K562 (cell line): ENCODE results near the gene CDC5L. TPM values are rescaled to one million over a fixed set of nuclear protein-coding genes. Genes with fewer than 3 reads are reported as not detected.

Source experiments
- BRF2 ChIP-seq: IDR thresholded peaks from 3 replicates; pipeline ENCODE4 v1.6.1; 2011; ENCODE audit warnings: borderline replicate concordance, mild to moderate bottlenecking; ENCODE audit not compliant: insufficient read length, insufficient read depth
- CHAMP1 ChIP-seq: fragments of 450-650 bp; IDR thresholded peaks from 2 replicates; pipeline ENCODE4 v1.6.1; 2016; ENCODE audit warnings: mild to moderate bottlenecking
- CLOCK ChIP-seq: fragments of 250-450 bp; sonication (Bioruptor Pico); IDR thresholded peaks from 2 replicates; pipeline ENCODE4 v1.4.0; 2020; ENCODE audit warnings: mild to moderate bottlenecking, moderate library complexity, borderline replicate concordance
- CSDE1 ChIP-seq, 2 experiments: fragments of 450-650 bp; IDR thresholded peaks; 2 replicates each; pipeline ENCODE4 v1.6.1; 2016; ENCODE audit warnings: mild to moderate bottlenecking in 1 of 2
- FUS ChIP-seq: fragments of 200-400 bp; formaldehyde crosslinking; optimal IDR thresholded peaks from 2 replicates; pipeline ENCODE3; 2017; ENCODE audit warnings: low read depth, low read length
- KLF1 ChIP-seq: fragments of 450-650 bp; IDR thresholded peaks from 2 replicates; pipeline ENCODE4 v1.6.1; 2016; ENCODE audit warnings: missing genetic modification characterization, missing compliant biosample characterization
- PBX2 ChIP-seq, 2 experiments: IDR thresholded peaks in 1 of 2; conservative IDR thresholded peaks in 1 of 2; 2 replicates each; pipeline ENCODE4 v1.6.1; 2016; ENCODE audit warnings: low read depth in 2 of 2, mild to moderate bottlenecking in 1 of 2, missing compliant biosample characterization in 1 of 2, missing genetic modification characterization in 1 of 2, moderate library complexity in 1 of 2
- SMAD1 ChIP-seq: fragments of 150-350 bp; IDR thresholded peaks from 2 replicates; pipeline ENCODE4 v1.6.1; 2014; ENCODE audit warnings: low read length, low read depth; ENCODE audit not compliant: partially characterized antibody
- TFAP4 ChIP-seq: sonication (generic); formaldehyde crosslinking; IDR thresholded peaks from 2 replicates; pipeline ENCODE4 v1.8.0; 2022; ENCODE audit warnings: missing genetic modification reagents, mild to moderate bottlenecking, moderate library complexity, borderline replicate concordance
- XRCC5 ChIP-seq: fragments of 200-400 bp; formaldehyde crosslinking; IDR thresholded peaks from 2 replicates; pipeline ENCODE4 v1.6.1; 2017; ENCODE audit warnings: low read depth, mild to moderate bottlenecking, low read length
- ZNF316 ChIP-seq: fragments of 450-650 bp; IDR thresholded peaks from 2 replicates; pipeline ENCODE4 v1.6.1; 2016
- ZNF395 ChIP-seq: fragments of 200-800 bp; sonication (Bioruptor generic); IDR thresholded peaks from 2 replicates; pipeline ENCODE4 v1.6.1; 2017; ENCODE audit warnings: missing genetic modification characterization, missing compliant biosample characterization
- polyA plus RNA-seq, 8 experiments: library from polyadenylated mRNA; depleted of rRNA in 4 of 8; stranded (reverse) in 5 of 8; unstranded in 3 of 8; fragments of >200 nt; fragmentation: Nextera tagmentation in 2 of 8; fragmentation: Illumina TruSeq in 1 of 8; extraction: Ambion mirVana in 2 of 8; extraction: Trizol in 1 of 8; gene quantifications; 2 replicates each; pipeline versions ENCODE4 v1.2.1 to v1.2.3, GENCODE V29; 2011 to 2014; ENCODE audit warnings: inconsistent platforms in 1 of 8, missing spikeins in 1 of 8
- total RNA-seq, 7 experiments: library from RNA; depleted of rRNA in 6 of 7; stranded (reverse); fragments of >200 nt in 6 of 7; fragmentation: Illumina TruSeq in 2 of 7; extraction: Trizol in 2 of 7; gene quantifications; 2 replicates each; pipeline versions ENCODE4 v1.2.1 to v1.2.3, GENCODE V29; 2011 to 2021; ENCODE audit warnings: low replicate concordance in 1 of 7

The CDC5L gene
- total and polyA plus RNA-seq, 9 of the 15 experiments (the other 6 are each of a cell fraction or from before 2014, with no cell fraction given) = 22.3 to 44.2 (median 30.8) TPM

- no peak for TF ChIP-seq CHAMP1
- no peak for TF ChIP-seq FUS
- no peak for TF ChIP-seq ZNF395 (CRISPR knock-in tag)
- TF ChIP-seq PBX2 (CRISPR knock-in tag; IDR thresholded peaks at IDR 0.05; ENCODE audit: low read depth) = peak; percentile 85
- peak; percentile 96 for TF ChIP-seq PBX2 (tag; conservative IDR thresholded peaks at IDR 0.05; ENCODE audit: low read depth)
- no peak for TF ChIP-seq XRCC5
- TF ChIP-seq BRF2 = no peak
- no peak for TF ChIP-seq SMAD1
- peak; percentile 48; the same call in 1 of the 2 replicates for TF ChIP-seq TFAP4
- peak; percentile 93 for TF ChIP-seq ZNF316
- no peak for TF ChIP-seq CLOCK (CRISPR knock-in tag)
- no peak for TF ChIP-seq CSDE1 (IDR thresholded peaks at IDR 0.05)
- no peak for TF ChIP-seq KLF1 (tag)
These were observed 89.9 kb downstream of the CDC5L start (continued) for GRCh38 chr6:44477293-44477894.
